ENCODE measurements around the gene TNFRSF19.

- no peak for TF ChIP-seq CTCF (conservative IDR thresholded peaks at IDR 0.05; ENCODE audit: low read length)
- TF ChIP-seq EZH2phosphoT487 (IDR thresholded peaks at IDR 0.05; ENCODE audit: borderline replicate concordance, low read depth, low read length): no peak
Observed at GRCh38 chr13:23632741-23633140, 62.5 kb downstream of the TNFRSF19 start.

Data from OCI-LY7 (cell line).